LNCAP (cell line): Measurements from ENCODE around the gene LYPD6.

Experiments used
- CTCF ChIP-seq: fragments of 450-650 bp; IDR thresholded peaks from 2 replicates; pipeline ENCODE4 v1.5.1; 2017; ENCODE audit warnings: mild to moderate bottlenecking

The LYPD6 gene

GRCh38 chr2:149473068-149473467 lies 142.7 kb downstream of the LYPD6 start:
- no peak for TF ChIP-seq CTCF

GRCh38 chr2:149473521-149473920 lies 143.1 kb downstream of the LYPD6 start:
- no peak for TF ChIP-seq CTCF

- no peak for TF ChIP-seq CTCF
These were observed 152.7 kb downstream of the LYPD6 start for GRCh38 chr2:149483004-149483605.

GRCh38 chr2:149486664-149487063 lies 156.3 kb downstream of the LYPD6 start:
- TF ChIP-seq CTCF: no peak

- TF ChIP-seq CTCF: peak; percentile 41
These were observed 156.8 kb downstream of the LYPD6 start for GRCh38 chr2:149487189-149487588.

- TF ChIP-seq CTCF: no peak
These were observed 158.5 kb downstream of the LYPD6 start for GRCh38 chr2:149488706-149489440.

GRCh38 chr2:149489452-149489851 lies 159.1 kb downstream of the LYPD6 start:
- no peak for TF ChIP-seq CTCF
